ENCODE measurements around the gene PRDM8.
"Not testable (repeated sequence)": the region's sequence is repeated elsewhere in the genome, so short reads cannot be mapped to it uniquely, and the experiment has no call there.

Gene PRDM8

DNA sequence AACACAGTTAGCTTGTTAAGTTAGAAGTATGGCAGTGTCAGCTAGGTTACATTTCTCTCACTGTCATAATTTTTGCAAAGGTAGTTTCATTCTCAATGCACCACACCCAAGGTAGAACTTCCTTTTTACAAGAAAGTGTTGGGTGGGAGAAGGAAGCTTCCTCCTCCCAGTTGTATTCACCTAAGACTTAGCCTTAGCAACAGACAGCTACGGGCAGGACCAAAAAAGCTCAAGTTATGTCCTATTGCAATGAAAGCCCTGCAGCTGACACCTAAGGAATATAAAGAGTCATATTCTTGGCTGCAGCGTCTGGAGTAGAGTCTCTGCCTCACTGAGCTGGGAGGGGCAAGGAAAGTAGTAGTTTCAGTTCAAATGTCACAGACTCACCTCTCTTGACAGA lies 25.1 kb upstream of the PRDM8 start:
- Histone ChIP-seq H3K9me3 (ENCODE audit: insufficient read depth, low read length) (no peaks in the 10 kb centered on the region), H3F3A (ENCODE audit: insufficient read depth) (no peaks in the 10 kb centered on the region), H3K9me2 (replicated peaks; ENCODE audit: insufficient read depth, low read length) (no peaks in the 10 kb centered on the region), H3K79me2 (ENCODE audit: insufficient read depth, low read length) (no peaks in the 10 kb centered on the region), H3K4me2 (ENCODE audit: low read depth, low read length, poor library complexity, severe bottlenecking) (no peak overlapping the region), H3K27ac (ENCODE audit: low read depth, low read length) (no peak overlapping the region), H3K36me3 (ENCODE audit: low read length) (no peaks in the 10 kb centered on the region), H4K20me1 (ENCODE audit: low read depth, low read length) (no peaks in the 10 kb centered on the region), H3K4me3 (ENCODE audit: insufficient read depth, low read length, poor library complexity, severe bottlenecking) (no peak overlapping the region), H3K9ac (ENCODE audit: low read length) (no peak overlapping the region), H3K27me3 (ENCODE audit: low read length) (no peaks in the 10 kb centered on the region), H2AFZ (ENCODE audit: low read depth, low read length, severe bottlenecking) (no peak overlapping the region)
- TF ChIP-seq EZH2phosphoT487 (conservative IDR thresholded peaks at IDR 0.05; ENCODE audit: low read length), result no peak
- TF ChIP-seq, protein P1, sequence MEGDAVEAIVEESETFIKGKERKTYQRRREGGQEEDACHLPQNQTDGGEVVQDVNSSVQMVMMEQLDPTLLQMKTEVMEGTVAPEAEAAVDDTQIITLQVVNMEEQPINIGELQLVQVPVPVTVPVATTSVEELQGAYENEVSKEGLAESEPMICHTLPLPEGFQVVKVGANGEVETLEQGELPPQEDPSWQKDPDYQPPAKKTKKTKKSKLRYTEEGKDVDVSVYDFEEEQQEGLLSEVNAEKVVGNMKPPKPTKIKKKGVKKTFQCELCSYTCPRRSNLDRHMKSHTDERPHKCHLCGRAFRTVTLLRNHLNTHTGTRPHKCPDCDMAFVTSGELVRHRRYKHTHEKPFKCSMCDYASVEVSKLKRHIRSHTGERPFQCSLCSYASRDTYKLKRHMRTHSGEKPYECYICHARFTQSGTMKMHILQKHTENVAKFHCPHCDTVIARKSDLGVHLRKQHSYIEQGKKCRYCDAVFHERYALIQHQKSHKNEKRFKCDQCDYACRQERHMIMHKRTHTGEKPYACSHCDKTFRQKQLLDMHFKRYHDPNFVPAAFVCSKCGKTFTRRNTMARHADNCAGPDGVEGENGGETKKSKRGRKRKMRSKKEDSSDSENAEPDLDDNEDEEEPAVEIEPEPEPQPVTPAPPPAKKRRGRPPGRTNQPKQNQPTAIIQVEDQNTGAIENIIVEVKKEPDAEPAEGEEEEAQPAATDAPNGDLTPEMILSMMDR (IDR thresholded peaks at IDR 0.05; ENCODE audit: insufficient read depth, low read length, poor library complexity, severe bottlenecking), result no peak

- H3K9ac ChIP-seq (ENCODE audit: low read length), result no peak overlapping the region
- TF ChIP-seq EZH2phosphoT487 (conservative IDR thresholded peaks at IDR 0.05; ENCODE audit: low read length), result no peak
- TF ChIP-seq, protein P1 (IDR thresholded peaks at IDR 0.05; ENCODE audit: insufficient read depth, low read length, poor library complexity, severe bottlenecking), result no peak
- H3K27ac ChIP-seq (ENCODE audit: low read depth, low read length), result no peak overlapping the region
- H3K9me2 ChIP-seq (replicated peaks; ENCODE audit: insufficient read depth, low read length), result no peaks in the 10 kb centered on the region
- no peaks in the 10 kb centered on the region for H4K20me1 ChIP-seq (ENCODE audit: low read depth, low read length)
- H3K79me2 ChIP-seq (ENCODE audit: insufficient read depth, low read length), result no peaks in the 10 kb centered on the region
- H2AFZ ChIP-seq (ENCODE audit: low read depth, low read length, severe bottlenecking), result no peak overlapping the region
- no peak overlapping the region for H3K4me2 ChIP-seq (ENCODE audit: low read depth, low read length, poor library complexity, severe bottlenecking)
- H3K27me3 ChIP-seq (ENCODE audit: low read length), result no peaks in the 10 kb centered on the region
- H3K9me3 ChIP-seq (ENCODE audit: insufficient read depth, low read length), result no peaks in the 10 kb centered on the region
- H3K4me3 ChIP-seq (ENCODE audit: insufficient read depth, low read length, poor library complexity, severe bottlenecking), result no peak overlapping the region
- no peaks in the 10 kb centered on the region for H3F3A ChIP-seq (ENCODE audit: insufficient read depth)
- H3K36me3 ChIP-seq (ENCODE audit: low read length), result no peaks in the 10 kb centered on the region
These were observed 23.9 kb upstream of the PRDM8 start for GRCh38 chr4:80173401-80173800.

DNA sequence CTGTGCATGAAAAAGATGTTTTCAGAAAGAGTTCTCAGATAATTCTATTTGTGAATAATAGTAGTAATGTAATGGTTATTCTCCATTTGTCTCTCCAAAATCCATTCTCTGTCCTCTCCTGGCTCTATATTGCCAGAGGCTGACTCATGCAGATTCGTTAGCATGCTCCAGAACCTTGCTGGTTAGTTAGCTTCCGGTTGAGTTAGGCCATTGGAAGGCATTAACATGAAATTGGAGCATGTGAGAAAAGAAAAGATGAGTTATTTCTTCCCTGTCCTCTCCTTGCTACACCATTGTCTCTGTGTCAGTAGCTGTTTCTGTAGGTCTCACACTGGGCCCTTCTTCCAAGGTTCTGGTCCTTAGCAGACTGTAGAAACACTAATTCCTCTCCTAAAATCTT lies 23.5 kb upstream of the PRDM8 start:
- Histone ChIP-seq H3K9ac (ENCODE audit: low read length) (no peak overlapping the region), H3K4me2 (ENCODE audit: low read depth, low read length, poor library complexity, severe bottlenecking) (no peak overlapping the region), H3K27ac (ENCODE audit: low read depth, low read length) (no peak overlapping the region), H3K9me3 (ENCODE audit: insufficient read depth, low read length) (no peaks in the 10 kb centered on the region), H3K9me2 (replicated peaks; ENCODE audit: insufficient read depth, low read length) (no peaks in the 10 kb centered on the region), H4K20me1 (ENCODE audit: low read depth, low read length) (no peaks in the 10 kb centered on the region), H2AFZ (ENCODE audit: low read depth, low read length, severe bottlenecking) (no peak overlapping the region), H3K79me2 (ENCODE audit: insufficient read depth, low read length) (no peaks in the 10 kb centered on the region), H3K27me3 (ENCODE audit: low read length) (no peaks in the 10 kb centered on the region), H3K4me3 (ENCODE audit: insufficient read depth, low read length, poor library complexity, severe bottlenecking) (no peak overlapping the region), H3K36me3 (ENCODE audit: low read length) (no peaks in the 10 kb centered on the region), H3F3A (ENCODE audit: insufficient read depth) (no peaks in the 10 kb centered on the region)
- no peak for TF ChIP-seq EZH2phosphoT487 (conservative IDR thresholded peaks at IDR 0.05; ENCODE audit: low read length)
- TF ChIP-seq, protein P1 (IDR thresholded peaks at IDR 0.05; ENCODE audit: insufficient read depth, low read length, poor library complexity, severe bottlenecking), result no peak

- not testable (repeated sequence) for H3K27ac ChIP-seq (ENCODE audit: low read depth, low read length); H3K4me2 ChIP-seq (ENCODE audit: low read depth, low read length, poor library complexity, severe bottlenecking); H3K9me2 ChIP-seq (replicated peaks; ENCODE audit: insufficient read depth, low read length); H3K9ac ChIP-seq (ENCODE audit: low read length); H3K36me3 ChIP-seq (ENCODE audit: low read length); H3K4me3 ChIP-seq (ENCODE audit: insufficient read depth, low read length, poor library complexity, severe bottlenecking); H3F3A ChIP-seq (ENCODE audit: insufficient read depth); H3K9me3 ChIP-seq (ENCODE audit: insufficient read depth, low read length); H2AFZ ChIP-seq (ENCODE audit: low read depth, low read length, severe bottlenecking); H3K79me2 ChIP-seq (ENCODE audit: insufficient read depth, low read length); H3K27me3 ChIP-seq (ENCODE audit: low read length); H4K20me1 ChIP-seq (ENCODE audit: low read depth, low read length)
These were observed 19.5 kb upstream of the PRDM8 start for GRCh38 chr4:80177793-80178192.
